DMS153 treated with DMSO at 0.1 percent for 48 hours (cell line): ENCODE data around the gene FEV.
A peak's percentile ranks its signal among the peaks of the same experiment; 100 is the strongest.

Experiments
- DNase-seq: peaks from one replicate; lab custom pipeline; 2025; ENCODE audit not compliant: unreplicated experiment; lab: John Stamatoyannopoulos, UW

Gene FEV

DNA sequence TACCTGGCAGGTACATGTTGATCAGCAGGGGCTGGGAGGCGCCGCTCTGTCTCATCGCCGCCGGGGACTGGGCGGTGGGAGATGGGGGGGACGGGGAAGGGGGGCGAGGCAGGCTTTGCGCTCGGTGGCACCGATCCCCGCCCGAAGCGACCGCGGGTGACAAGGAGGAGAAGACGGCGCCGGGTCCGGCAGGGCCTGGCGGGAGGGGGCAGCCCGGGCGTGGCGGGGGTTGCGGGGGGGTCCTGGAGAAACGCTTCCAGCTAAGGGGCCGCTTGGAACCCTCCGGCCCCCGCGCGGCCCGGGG, at the start of gene FEV:
TSS of gene FEV (minus strand) at position 164 of the 304 bp plus-strand sequence. CDS start at position 55, 109 bp downstream.
- no peak for DNase-seq

GRCh38 chr2:219032051-219032745, 47.2 kb upstream of the FEV start:
- no peak for DNase-seq

DNA sequence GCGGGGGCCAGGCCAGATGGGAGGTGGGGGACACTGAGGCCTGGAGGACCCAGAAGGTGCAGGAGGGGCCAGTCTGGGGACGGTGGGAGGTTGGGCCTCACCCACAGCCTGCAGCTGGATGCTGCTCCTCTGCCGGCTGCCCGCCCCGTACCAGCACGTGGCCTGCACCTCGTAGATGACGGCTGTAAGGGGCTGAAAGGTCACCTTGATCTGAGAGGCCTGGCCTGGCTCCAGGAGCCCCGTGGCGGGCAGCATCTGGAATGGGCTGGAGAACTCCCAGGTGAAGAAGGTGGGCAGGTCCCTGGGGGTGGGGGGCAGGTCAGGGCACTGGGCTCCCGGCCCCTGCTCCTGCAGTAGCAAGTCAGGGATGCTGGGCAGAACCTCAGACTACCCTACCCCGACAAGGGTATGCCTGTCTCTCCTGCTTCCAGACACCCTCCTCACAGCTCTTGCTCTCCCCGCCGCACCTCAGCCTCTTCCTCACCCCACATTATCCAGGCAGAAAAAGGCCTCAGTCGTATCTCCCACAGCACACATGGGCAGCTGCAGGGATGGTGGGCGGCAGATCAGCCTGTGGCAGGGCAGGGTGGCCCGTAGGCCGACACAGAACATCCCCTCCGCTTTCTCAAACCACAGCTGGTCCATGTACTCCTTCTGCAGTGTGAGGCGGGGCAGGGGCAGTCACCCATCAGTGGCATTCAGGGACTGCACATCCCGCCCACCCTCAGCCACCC, 46.2 kb upstream of the FEV start:
- no peak for DNase-seq

DNA sequence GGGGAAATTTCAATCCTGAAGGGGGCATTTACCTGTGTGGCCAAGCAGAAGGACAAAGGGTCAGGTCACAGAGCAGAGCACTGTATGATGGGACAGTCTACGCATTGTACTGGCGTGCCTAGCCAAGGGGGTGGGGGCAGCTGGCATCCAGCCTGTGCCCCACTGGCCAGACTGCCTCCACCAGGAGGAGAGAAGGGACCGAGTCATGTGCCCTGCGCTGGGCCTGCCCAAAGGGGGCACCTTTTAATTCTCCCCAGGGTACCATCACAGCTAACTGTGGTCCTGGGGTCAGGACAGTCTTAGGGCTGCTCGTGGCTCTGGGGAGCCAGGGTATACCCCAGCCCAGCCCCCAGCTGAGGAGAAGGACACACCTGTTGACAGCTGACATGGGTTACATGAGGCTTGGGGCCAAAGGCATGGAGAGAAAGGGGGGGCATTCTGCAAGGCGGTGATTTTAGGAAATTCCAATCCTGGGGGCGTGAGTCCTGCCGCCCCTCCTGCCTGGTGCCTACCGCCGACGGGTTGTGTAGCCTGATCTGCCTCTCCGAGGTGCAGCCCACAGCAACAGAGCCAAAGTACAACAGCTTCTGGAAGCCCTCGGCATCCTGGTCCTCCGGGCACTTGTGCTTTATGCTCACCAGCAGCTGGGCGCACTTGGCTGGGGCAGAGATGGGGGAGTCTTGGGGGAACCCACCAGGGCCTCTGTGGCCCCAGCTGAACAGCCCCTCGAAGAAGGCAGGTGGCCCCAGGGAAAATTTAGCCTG, 45.4 kb upstream of the FEV start:
- no peak for DNase-seq

DNA sequence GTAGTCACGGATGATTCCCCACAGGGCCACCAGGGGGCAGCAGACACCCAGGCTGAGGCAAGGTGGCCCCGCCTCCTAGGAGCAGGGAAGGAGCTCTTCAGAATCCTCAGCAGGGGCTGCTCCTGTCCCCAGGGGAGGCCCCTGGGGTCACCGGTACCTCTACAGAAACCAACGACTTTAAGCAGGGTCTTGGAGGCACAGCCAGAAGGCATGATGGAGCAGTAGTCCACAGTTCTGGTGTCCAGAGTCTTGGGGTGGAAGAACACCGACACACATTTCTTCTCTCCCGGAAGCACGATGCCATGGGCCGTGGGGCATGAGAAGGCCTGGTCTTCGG, 44.8 kb upstream of the FEV start:
- peak; percentile 28 for DNase-seq

- no peak for DNase-seq
These were observed 44.2 kb upstream of the FEV start for GRCh38 chr2:219028996-219029828.

DNA sequence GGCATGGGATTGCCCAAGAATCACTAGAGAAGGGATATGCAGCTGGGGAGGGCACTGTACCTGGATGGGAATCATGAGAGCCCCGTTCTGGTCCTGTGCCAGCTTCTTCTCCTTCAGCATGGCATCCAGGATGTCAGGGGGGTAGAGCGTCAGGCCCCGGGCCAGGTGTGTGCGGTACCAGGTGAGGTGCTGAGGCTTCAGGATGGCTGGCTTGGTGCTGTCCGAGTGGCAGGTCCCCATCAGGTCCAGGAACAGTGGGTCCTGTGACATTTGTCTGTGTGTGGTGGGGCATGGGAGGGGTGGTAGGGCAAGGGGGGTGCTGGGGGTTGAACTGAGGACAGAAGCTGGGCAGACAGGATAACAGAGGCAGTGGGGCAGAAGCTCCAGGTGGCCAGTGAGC, 43.2 kb upstream of the FEV start:
- no peak for DNase-seq

DNA sequence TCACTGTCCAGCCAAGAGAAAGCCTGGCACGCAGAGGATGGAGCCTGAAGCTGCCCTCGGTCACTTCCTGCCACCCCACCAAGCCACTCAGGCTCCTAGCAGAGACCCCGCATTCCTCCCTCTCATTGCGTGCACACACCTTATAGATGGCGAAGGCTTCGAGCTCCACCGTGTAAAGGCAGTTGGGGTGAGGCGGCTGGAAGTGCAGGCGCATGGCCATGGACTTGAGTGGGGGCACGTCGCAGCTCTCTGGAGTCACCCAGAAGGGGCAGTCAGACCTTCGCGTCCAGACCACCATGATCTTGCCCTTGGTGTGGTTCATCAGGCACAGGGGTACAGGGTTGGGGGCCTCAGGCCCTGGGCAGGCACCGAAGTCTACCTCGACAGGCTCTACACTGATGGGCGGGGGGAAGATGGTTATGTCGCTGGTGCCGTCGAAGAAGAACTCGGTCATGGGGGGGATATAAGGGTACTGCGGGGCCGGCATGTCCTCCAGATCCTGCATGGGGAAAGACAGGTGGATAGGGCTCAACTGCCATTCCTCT, 42.6 kb upstream of the FEV start:
- no peak for DNase-seq

DNA sequence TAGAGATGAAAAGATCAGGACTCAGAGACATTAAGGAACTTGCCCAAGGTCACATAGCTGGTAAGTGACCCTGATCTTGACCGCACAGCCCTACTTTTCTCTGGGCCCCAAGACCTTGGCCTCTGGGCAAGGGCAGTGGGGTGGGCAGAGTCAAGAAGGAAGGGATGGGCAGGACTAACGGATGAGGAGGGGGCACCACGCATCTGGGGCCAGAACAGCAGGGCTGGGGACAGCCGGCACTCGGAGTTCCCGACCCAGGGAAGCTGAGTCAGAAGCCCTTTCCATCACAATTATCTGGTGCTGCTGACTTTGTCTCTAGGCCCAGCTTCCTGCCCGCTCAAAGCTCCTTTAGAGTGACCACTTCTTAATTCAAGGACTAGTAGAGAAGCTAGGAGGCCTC, 42.0 kb upstream of the FEV start:
- DNase-seq, result no peak

GRCh38 chr2:219025637-219026585, 40.9 kb upstream of the FEV start:
- DNase-seq, result no peak

GRCh38 chr2:219024059-219024458, 39.1 kb upstream of the FEV start:
- DNase-seq, result no peak

DNA sequence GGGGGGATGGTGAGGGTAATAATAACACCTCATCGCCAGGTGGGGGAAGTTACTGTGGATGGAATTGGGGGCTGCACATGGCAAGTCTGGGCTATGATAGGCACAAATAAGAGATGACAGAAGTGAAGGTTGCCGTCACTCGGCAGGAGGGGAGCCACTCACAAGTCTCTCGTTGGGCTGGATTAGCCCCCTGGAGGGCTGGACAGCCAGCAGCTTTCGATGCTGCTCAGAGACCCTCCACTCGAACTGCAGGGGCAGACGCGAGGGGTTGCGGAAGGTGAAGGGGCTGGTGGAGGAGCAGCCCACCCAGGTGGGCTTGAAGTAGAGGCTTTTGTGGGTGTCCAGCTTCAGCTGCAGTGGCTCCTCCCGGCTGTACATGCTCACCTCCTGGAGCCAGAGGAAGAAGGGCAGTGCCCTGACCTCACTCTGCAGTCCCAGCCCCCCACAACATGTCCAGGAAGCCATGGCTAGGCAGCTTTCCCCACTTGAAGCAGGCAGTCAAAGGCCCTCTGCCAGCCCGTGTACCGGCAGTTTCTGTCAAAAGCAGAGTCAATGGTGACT, 38.1 kb upstream of the FEV start:
- DNase-seq, result no peak

GRCh38 chr2:219022616-219023015, 37.6 kb upstream of the FEV start:
- no peak for DNase-seq

DNA sequence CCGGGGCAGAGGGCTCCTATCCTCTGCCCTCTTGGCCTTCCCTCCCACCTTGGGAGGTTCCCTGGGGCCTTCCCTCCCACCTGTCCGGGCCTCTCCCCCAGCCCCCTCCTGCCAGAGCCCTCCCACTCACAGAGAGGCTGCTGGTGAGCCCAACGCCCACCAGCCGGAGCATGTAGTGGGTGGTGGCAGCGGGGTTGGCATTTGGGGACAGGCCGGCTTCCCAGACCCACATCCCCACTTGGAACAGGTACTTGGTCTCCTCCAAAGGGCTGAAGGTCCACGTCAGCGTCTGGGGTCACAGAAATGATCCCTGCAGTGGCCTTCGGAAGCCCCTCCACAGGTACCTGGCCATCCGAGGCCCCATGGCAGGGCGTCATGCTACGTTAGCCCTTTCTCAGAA, 37.1 kb upstream of the FEV start:
- DNase-seq, result no peak

DNA sequence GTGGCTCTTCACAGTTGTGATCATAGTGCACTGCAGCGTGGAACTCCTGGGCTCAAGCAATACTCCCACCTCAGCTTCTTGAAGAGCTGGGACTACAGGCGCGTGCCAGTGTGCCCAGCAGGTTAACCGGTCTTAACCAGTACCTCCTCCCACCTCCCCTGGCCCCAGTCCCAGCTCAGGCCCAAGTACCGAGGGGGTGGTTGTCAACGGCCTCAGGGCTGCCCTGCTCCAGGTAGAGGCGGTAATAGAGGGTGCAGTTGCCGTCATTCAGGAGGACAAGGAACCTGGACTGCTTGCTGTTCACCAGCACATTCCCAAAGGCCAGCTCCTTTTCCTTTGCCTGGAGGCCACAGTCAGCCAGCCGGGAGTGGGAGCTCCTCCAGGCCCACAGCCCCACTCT, 36.6 kb upstream of the FEV start:
- DNase-seq, result no peak

GRCh38 chr2:219020604-219021365, 35.8 kb upstream of the FEV start:
- DNase-seq, result no peak

DNA sequence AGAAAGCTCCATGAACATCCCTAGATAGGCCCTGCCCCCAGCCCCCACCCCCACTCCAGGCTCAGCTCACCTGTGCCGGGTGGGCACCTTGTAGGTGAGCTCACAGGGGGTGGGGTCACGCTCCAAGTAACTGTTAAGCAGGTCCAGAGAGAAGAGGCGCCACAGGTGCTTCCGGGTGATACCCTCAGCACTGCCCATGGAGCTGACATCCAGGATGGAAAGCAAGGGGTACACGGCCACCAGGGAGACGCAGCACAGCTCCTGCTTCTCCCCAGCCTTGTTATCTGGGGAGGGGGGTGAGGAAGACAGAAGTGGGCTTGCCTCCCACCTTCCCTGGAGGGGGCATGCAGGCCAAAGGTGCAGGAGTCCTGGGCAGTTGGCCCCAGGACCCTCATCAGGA, 34.5 kb upstream of the FEV start:
- no peak for DNase-seq

- no peak for DNase-seq
These were observed 33.7 kb upstream of the FEV start for GRCh38 chr2:219018726-219019125.

- no peak for DNase-seq
These were observed 33.3 kb upstream of the FEV start for GRCh38 chr2:219018286-219018685.
